ENCODE data around the gene LRRC27.

- TF ChIP-seq CTCF (IDR thresholded peaks at IDR 0.05) = no peak
- no peak for TF ChIP-seq POLR2AphosphoS5 (IDR thresholded peaks at IDR 0.05)
- no peak for TF ChIP-seq POLR2A (IDR thresholded peaks at IDR 0.05)
Observed at GRCh38 chr10:132353456-132354355, 21.7 kb downstream of the LRRC27 start.

Data from breast epithelium (tissue), 3 donors.